CD4-positive, alpha-beta T cell treated with Interleukin-6 for 4 hours (primary cell): ENCODE results near the gene BTNL2.
A peak's percentile ranks its signal among the peaks of the same experiment; 100 is the strongest.

Experiments used
- DNase-seq: peaks from one replicate; pipeline ENCODE4 v3.0.0-alpha.2; 2020; ENCODE audit warnings: mixed read lengths

The BTNL2 gene

DNA sequence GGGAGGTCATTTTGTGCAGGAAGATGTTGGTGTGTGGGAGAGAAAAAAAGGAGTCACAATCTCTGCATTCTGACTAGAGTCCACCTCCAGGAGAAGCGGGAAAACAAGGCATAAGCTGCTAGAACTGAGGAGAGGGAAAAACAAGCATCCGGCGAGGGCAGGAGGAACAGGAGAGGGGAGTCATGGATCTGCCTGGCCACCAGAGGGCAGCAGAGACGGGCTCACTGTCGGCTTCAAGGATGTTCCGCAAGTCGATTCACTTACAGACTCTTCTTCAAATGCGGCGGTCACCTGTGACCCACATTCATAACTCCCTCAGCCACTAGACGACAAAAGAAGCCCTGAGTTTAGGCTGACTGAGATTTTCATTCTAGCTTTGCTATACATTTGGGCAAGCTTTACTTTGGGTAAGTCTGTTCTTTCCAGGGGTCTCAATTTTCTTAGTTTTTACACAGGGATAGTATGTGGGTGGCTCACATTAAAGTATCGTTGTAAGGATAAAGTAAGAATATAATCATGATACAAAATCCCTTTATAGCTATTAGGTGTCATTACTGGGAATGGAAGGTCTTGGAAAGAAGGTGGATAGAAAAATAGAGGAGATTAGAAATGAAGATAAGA is 6.6 kb upstream of the BTNL2 start:
- peak; percentile 89 for DNase-seq

DNA sequence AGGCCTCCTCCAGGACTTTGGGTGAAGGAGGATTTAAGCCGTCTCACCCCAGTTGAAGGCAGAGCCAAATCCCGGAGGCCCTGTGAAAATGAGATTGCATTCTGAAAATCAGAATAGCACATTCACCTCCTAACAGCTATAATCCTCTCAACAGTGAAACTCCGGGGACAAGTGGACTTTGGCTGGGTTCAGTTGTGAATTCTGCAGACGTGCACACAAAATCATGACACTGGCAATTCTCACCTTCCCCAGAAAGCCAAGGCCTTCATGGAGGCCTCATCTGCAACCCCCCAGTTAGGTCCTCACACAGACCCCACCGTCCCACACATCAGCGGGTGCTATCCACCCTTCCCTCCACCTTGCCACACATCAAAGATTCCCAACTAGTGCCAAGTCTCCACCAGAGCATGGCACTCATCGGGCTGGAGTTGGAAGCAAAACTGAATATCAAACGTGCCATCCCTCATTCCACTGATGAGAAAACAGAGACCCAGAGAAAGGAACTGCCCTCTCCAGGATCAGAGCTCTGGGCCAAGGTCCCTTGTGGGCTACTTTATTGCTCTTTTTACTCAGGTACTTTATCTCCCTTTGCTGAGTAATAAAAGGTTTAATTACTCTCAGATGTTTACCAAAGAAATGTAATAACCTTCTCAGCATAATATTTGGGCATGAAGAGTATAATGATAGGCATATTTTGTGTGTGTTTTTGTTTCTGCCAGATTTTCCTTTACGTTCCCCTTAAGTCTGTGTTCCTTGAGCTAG is 4.8 kb upstream of the BTNL2 start:
- DNase-seq, result no peak

- DNase-seq, result no peak
Observed at GRCh38 chr6:32410906-32411305, 3.9 kb upstream of the BTNL2 start.

GRCh38 chr6:32406197-32406596 is 784 bp downstream of the BTNL2 start:
- no peak for DNase-seq

GRCh38 chr6:32405656-32406055 is 1.3 kb downstream of the BTNL2 start:
- no peak for DNase-seq

GRCh38 chr6:32402812-32403211 is 4.2 kb downstream of the BTNL2 start:
- DNase-seq, result no peak

DNA sequence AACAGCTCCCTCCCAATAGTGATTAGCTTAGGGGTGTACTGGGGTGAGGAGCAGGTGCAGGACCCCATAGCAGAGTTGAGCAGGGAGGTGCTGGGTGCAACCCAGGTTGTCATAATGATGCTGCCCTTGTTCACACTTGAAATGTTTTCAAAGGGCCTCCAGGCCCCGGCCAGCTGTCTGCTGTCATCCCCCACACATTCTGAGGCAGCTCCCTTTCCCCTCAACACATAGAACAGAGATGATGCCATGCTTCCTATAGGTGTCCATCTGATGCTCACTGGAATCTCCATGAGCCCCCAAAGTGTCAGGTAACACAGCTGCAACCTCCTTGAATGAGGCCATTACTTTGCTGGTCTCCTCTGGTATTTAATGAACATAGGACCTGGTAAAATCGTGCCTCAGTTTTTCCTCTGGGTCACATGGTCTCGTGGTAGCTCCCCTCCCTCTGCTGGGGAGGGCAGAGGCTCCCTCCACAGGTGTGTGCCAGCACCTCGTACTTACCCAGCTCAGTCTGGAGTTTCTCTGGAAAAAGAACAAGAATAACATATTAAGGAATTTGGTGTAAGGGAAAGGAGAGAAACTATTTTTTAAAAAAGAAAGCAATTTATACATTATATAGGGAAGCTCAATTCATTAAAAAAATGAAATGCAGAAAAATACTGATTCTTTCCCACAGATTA is 5.6 kb downstream of the BTNL2 start:
- no peak for DNase-seq

- DNase-seq, result no peak
Observed at GRCh38 chr6:32397252-32397920, 9.6 kb downstream of the BTNL2 start.

GRCh38 chr6:32396028-32396427 is 11.0 kb downstream of the BTNL2 start:
- DNase-seq, result no peak

DNA sequence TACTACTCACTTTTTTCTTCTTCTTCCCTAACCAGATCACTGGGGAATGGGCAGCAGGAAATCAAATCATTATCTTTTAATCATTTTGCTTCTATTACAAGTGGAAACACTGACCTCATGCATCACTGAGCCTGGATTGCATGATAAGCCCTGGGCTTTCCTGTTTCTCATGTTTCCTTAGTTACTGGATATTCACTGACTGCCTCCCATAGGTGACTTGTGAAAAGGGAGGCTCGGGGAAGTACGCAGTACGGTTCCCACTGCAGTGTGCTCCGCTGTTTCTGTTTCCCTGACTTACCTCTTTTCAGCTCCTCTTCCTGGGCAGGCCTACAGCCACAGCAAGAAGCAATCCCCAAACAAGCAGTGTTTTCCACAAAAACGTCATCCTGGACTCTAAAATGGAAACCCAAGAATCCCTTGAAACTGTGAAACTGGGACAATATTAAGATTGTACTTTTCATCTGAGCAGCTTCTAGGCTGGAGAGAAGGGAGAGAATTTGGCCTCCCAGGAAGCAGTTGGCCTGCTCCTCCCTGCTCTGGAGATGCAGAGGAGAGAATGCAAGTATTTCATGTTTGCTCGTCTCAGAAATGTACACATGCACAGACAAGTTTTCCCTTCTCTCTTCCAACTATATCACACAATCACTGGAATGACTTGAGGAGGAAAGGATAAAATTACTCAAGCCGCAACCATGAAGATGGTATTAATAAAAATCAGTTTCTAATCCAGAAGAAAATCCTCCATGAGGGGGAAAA is 13.1 kb downstream of the BTNL2 start:
- DNase-seq, result no peak

DNA sequence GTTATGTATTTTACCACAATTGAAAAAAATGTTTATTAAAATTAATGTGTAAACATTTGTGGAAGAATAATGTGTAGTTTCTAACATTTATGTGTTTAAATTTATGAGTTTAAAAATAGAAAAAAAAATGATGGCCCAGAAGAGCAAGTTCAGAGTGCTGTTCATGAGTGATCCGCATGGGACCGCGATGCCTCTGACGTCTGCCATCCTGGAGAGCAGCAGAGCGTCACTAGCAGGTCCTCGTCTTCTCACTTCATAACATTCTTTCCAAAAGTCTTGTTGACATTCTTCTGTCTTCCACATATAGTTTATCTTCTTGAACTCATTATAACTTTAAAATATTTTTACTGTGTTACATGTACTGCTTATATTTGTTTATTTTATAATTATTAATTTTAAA is 15.5 kb downstream of the BTNL2 start:
- DNase-seq, result no peak

- no peak for DNase-seq
Observed at GRCh38 chr6:32387589-32388340, 19.2 kb downstream of the BTNL2 start.

GRCh38 chr6:32386040-32386439 is 20.9 kb downstream of the BTNL2 start:
- no peak for DNase-seq

- no peak for DNase-seq
Observed at GRCh38 chr6:32382757-32383420, 24.1 kb downstream of the BTNL2 start.

GRCh38 chr6:32379545-32379944 is 27.4 kb downstream of the BTNL2 start:
- DNase-seq, result no peak

- DNase-seq, result no peak
Observed at GRCh38 chr6:32375739-32376529, 31.0 kb downstream of the BTNL2 start.

- DNase-seq, result no peak
Observed at GRCh38 chr6:32371803-32372202, 35.2 kb downstream of the BTNL2 start, which contains the start of gene TSBP1. Gene TSBP1, minus strand, starts transcription at chr6:32371903. Its CDS starts 197 bp downstream, at chr6:32371706.

DNA sequence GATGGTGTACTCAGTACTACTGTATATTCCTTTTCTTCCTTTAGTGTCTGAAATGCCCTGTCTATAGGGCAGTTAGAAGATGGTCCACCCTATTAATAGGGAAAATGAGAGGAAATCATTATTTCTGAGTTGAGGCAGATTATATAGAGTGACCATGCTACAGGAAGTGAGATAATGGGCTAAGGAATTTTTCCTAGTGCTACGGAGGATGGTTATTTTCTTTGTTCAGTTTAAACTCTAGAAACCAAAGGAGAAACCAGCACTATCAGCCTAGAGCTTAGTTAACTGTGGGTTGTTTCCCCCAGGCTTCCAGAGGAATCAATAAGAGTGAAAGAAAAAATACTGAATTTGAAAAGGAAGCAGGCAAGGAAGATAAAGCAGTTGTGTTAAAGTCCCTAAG is 35.8 kb downstream of the BTNL2 start:
- DNase-seq, result no peak

DNA sequence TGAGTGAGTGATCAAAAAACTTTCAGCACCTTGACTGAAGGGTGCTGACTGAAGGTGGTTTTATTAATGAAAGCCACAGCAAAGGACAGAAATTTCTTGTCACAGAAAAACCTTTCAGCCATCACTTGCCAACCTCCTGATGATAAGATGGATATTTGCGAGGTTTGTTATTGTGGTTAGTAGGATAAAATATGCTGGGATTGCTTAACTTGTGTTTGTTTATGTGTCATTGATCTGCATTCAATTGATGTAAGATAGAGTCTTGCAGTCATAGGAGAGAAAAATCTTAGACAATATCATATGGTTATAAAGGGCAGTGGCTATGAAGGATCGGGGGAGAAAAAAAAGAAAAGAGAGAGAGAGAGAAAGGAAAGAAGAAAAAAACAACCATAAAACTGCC is 36.5 kb downstream of the BTNL2 start:
- no peak for DNase-seq

- DNase-seq, result no peak
Observed at GRCh38 chr6:32369660-32370059, 37.3 kb downstream of the BTNL2 start.

DNA sequence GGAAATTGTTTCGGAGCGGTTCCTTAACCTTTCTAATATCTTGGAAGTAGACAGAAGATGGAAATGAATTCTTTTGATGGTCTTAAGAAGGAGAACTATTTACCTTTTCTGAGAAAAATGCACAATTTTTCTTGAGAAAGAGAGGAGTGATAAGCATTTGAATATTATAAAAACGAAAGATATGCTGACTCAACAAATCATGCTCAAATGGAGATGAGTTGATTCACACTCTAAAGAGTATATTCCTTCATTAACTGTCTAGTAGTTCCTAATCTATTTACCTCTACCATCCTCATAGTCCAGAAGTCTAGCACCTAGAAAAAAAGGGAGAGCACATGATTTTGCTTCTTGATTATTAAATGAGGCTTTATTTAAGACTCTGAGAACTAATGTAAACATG is 39.3 kb downstream of the BTNL2 start:
- no peak for DNase-seq
